LoVo (cell line): ENCODE measurements around the gene SCUBE1.
A peak's percentile ranks its signal among the peaks of the same experiment; 100 is the strongest.

Experiments used
- DNase-seq: peaks from one replicate; pipeline ENCODE4 v3.0.0-alpha.2; 2016; ENCODE audit warnings: low spot score

The SCUBE1 gene

GRCh38 chr22:43343262-43343669 lies at the start of gene SCUBE1:
Gene SCUBE1, minus strand, starts transcription at chr22:43343372. Its CDS starts 111 bp downstream, at chr22:43343261.
- no peak for DNase-seq

GRCh38 chr22:43392385-43392989 lies 49.3 kb upstream of the SCUBE1 start:
- DNase-seq, result no peak

DNA sequence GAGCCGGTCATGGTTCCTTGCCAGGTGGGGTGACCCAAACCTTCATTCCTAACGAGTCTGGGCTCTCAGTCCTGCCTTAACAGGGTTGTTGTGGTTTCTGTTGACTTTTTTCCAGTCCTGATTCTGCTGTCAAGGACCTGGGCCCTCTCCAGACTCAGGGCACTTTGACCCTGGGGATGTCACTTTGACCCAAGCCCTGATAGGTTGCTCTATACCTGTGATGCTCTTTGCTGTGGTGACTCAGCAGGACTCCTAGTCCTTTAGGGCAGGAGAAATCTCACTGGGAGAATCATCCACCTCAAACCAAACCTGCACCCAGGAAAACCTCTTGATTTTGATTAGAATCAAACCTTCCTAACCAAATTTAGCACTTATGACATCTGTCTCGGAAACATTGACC lies 48.1 kb upstream of the SCUBE1 start:
- no peak for DNase-seq

DNA sequence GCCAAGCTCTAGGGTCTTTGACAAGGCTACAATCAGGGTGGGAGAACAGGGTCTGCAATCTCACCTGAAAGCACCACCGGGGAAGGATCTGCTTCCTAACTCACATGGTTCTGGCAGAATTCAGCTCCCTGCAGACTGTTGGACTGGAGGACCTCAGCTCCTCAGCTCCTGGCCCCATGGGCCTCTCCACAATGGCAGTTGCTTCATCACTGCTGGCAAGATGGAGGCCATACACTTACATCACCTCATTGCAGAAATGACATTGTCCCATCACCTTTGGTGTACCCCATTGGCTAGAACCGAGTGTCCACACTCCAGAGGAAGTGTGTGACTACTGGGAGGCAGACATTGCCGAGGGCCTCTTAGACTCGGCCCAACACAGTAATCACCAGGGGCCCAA lies 47.7 kb upstream of the SCUBE1 start:
- DNase-seq, result no peak

GRCh38 chr22:43390166-43390565 lies 47.0 kb upstream of the SCUBE1 start:
- DNase-seq, result no peak

DNA sequence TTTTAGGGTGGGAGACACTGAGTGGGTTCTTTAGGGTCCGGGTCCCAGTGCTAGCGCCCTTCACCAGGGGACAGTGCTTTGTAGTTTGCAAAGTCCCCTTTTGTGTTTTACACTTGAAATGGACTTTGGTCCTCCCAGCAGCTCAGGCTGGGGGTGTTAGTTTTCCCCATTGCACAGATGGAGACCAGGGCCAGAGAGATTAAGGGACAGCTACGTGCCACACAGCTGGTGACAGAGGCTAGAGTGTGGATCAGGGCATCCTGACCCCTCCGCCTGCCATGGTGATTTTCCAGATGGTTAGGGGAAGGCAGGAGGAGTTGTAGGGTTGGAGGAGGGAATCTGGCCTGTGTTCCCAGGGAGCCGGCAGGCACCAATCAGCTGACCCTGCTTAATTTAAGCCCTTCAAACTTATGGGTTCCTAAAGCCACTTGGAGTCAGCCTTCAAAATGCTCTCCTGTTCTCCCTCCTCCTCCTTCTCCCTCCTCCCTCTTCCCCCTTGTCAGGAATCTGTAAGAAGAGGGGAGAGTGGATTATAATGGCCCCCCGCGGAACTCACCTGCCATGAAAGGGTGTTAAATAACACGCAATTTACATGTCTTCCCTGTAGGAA lies 46.2 kb upstream of the SCUBE1 start:
- DNase-seq, result no peak

- peak; percentile 52 for DNase-seq
These were observed 45.3 kb upstream of the SCUBE1 start for GRCh38 chr22:43388420-43388851.

- DNase-seq, result no peak
These were observed 44.6 kb upstream of the SCUBE1 start for GRCh38 chr22:43387815-43388214.

- DNase-seq, result peak; percentile 73
These were observed 42.8 kb upstream of the SCUBE1 start for GRCh38 chr22:43385770-43386641.

GRCh38 chr22:43384863-43385262 lies 41.7 kb upstream of the SCUBE1 start:
- no peak for DNase-seq

DNA sequence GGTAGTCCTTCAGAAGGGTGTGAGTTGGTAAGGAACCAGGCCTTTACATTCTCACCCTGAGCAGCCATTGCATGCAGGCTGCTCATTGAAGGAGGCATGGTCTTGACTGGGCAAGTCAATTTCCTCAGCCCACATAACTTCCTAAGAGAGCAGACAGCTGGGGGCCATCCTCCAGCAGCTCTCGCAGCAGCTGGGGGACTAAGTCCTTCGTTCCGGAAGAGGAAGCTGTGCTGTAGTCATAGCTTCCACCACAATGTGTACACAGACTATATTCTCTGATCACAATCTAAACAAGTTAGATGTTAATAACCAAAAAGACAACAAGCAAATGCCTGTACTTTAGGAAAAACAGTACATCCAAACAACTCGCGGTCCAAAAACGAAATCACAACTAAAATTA lies 38.5 kb upstream of the SCUBE1 start:
- DNase-seq, result no peak

GRCh38 chr22:43377896-43378704 lies 34.9 kb upstream of the SCUBE1 start:
- DNase-seq, result no peak

- no peak for DNase-seq
These were observed 34.4 kb upstream of the SCUBE1 start for GRCh38 chr22:43377548-43377895.

DNA sequence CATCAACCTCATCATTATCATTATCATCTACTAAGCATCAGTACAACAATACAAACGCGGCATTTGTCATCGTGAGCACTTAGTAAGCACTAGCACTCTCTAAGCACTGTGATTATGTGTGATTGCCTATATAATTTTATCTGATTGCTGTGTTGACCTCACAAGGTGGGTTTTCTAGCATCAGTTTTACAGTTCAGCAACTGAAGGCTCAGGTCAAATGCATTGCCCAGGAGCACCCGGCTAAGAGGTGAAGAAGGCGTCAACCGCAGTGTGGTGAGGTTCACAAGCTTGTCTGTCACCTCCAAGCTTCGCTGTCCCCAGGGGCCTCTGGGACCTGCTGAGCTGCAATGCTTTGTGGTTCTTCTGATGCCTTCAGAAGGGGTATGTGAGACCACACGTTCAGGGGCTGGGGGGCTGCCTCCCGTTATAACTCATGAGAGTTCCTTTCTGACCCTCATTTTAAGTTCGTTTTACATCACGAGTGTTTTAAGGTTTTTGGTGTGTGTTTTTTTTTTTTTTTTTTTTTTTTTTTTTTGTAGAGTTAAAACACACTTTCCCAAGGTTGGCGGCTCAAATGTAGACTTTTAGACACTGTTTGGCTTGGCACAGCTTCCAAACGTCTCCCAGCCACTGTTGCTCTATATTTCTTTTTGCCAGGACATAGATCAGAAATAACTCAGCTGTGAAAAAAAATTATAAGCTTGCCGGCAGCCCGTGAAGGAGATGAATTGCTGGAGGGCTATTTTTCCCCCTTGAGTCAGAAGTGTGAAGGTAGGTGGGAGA lies 33.8 kb upstream of the SCUBE1 start:
- no peak for DNase-seq

- DNase-seq, result no peak
These were observed 32.8 kb upstream of the SCUBE1 start for GRCh38 chr22:43375951-43376455.

DNA sequence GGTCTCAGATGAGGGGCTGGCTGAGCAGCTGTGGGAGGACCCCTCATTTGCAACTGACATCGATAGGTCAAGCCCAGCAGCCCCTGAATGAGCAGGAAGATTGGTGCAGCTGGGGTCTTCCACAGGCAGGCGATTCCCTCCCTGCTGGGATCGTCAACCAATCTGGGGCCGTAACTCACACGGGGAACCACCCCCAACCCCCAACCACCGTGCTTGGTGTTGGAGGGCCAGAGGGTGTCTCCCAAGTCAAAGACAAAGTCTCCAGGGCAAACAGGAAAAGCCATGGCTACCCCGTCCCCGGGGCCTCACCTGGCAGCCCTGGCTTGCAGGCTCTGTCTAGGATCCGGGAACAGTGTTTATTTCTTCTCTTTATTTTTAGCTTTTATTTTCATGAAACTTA lies 26.9 kb upstream of the SCUBE1 start:
- DNase-seq, result no peak

- DNase-seq, result no peak
These were observed 22.7 kb upstream of the SCUBE1 start for GRCh38 chr22:43365715-43366440.

DNA sequence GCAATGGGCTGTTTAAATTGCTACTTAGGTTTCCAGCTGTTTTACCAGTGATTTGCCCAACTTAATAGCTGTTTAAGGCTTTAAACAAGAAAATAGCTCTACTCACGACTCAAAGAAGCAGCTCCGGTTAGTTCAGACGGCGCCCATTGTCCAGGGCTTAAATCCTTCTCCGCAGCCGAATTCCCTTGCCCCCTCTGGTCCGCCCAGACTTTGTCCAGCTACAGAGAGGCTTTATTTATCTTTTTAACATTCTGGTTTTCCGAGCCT lies 20.9 kb upstream of the SCUBE1 start:
- no peak for DNase-seq

- DNase-seq, result no peak
These were observed 20.4 kb upstream of the SCUBE1 start for GRCh38 chr22:43363315-43364168.

DNA sequence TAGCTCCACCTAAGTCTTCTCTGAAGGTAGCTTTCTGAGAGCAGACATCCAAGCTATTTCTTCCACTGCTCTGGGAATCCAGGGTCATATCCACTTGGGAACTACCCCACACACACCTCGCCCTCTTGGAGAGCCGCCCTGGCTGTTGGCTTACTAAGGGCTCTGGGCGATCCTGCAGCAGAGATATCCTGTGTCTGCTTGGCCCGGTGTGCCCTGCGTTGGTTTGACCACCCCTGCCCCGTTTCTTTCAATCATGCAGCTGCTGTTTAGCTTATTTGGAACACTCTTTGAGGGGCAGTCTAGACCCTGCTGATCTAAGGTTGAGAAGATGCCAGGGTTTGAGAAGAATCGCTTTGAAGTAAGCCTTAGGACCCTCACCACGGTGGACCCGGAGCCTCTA lies 17.4 kb upstream of the SCUBE1 start:
- DNase-seq, result no peak
